Subcutaneous abdominal adipose tissue (tissue), 5 donors: ENCODE data around the gene ABI2.

Experiments
- H3K27ac ChIP-seq: one replicate; pipeline ENCODE4 v1.7.0; 2013; ENCODE audit warnings: low read depth, mild to moderate bottlenecking, inconsistent platforms, low read length, moderate library complexity
- H3K27me3 ChIP-seq, 5 donors: one replicate each; pipeline ENCODE4 v1.7.0; 2013; ENCODE audit warnings: low read length in 5 of 5, inconsistent platforms in 1 of 5; ENCODE audit not compliant: control insufficient read depth in 5 of 5, insufficient read depth in 4 of 5
- H3K36me3 ChIP-seq, 5 donors: one replicate each; pipeline ENCODE4 v1.7.0; 2013; ENCODE audit warnings: low read length in 5 of 5; ENCODE audit not compliant: control insufficient read depth in 5 of 5, insufficient read depth in 5 of 5
- H3K4me1 ChIP-seq, 5 donors: one replicate each; pipeline ENCODE4 v1.7.0; 2013; ENCODE audit warnings: low read length in 5 of 5, mild to moderate bottlenecking in 3 of 5, moderate library complexity in 1 of 5; ENCODE audit not compliant: control insufficient read depth in 5 of 5, insufficient read depth in 5 of 5
- H3K4me3 ChIP-seq, 5 donors: one replicate each; pipeline ENCODE4 v1.7.0; 2013; ENCODE audit warnings: low read length in 5 of 5, low read depth in 1 of 5
- H3K9ac ChIP-seq, 5 donors: one replicate each; pipeline ENCODE4 v1.7.0; 2013; ENCODE audit warnings: low read length in 5 of 5, mild to moderate bottlenecking in 4 of 5, moderate library complexity in 3 of 5
- H3K9me3 ChIP-seq, 5 donors: one replicate each; pipeline ENCODE4 v1.7.0; 2013; ENCODE audit warnings: low read length in 5 of 5; ENCODE audit not compliant: control insufficient read depth in 5 of 5
- donor health status: healthy.
- donor health status: healthy.
- donor health status: healthy.
- donor health status: healthy.
- donor health status: healthy.

The ABI2 gene

GRCh38 chr2:203455209-203455608 is 127.0 kb downstream of the ABI2 start:
- H3K27me3 ChIP-seq: no peaks in the 10 kb centered on the region
- peaks cover 0 to 8% (median 8%) of the 10 kb centered on the region in 5 donors for H3K4me1 ChIP-seq
- no peak overlapping the region for H3K4me3 ChIP-seq
- H3K27ac ChIP-seq: no peak overlapping the region
- no peak overlapping the region for H3K9ac ChIP-seq
- H3K9me3 ChIP-seq: no peaks in the 10 kb centered on the region
- peaks cover 23 to 46% (median 34%) of the 10 kb centered on the region in 5 donors for H3K36me3 ChIP-seq

- no peak overlapping the region for H3K9ac ChIP-seq
- H3K27ac ChIP-seq: no peak overlapping the region
Measured at GRCh38 chr2:203461746-203462145, 133.6 kb downstream of the ABI2 start.

GRCh38 chr2:203462308-203462707 is 134.1 kb downstream of the ABI2 start:
- H3K4me1 ChIP-seq: no peaks in the 10 kb centered on the region
- peaks cover 16 to 24% (median 18%) of the 10 kb centered on the region in 5 donors for H3K36me3 ChIP-seq

More at GRCh38 chr2:203461746-203462145, 133.6 kb downstream of the ABI2 start:
- Histone ChIP-seq H3K4me3 (no peak overlapping the region), H3K4me1 (no peaks in the 10 kb centered on the region), H3K36me3 (peaks cover 16 to 25% (median 19%) of the 10 kb centered on the region in 5 donors), H3K9me3 (no peaks in the 10 kb centered on the region), H3K27me3 (no peaks in the 10 kb centered on the region)

GRCh38 chr2:203463266-203463678 is 135.1 kb downstream of the ABI2 start:
- Histone ChIP-seq H3K4me3 (no peak overlapping the region), H3K36me3 (peaks cover 11 to 18% (median 12%) of the 10 kb centered on the region in 5 donors), H3K9me3 (no peaks in the 10 kb centered on the region), H3K4me1 (no peaks in the 10 kb centered on the region), H3K27me3 (no peaks in the 10 kb centered on the region), H3K27ac (no peak overlapping the region), H3K9ac (no peak overlapping the region)

More at GRCh38 chr2:203462308-203462707, 134.1 kb downstream of the ABI2 start:
- H3K9ac ChIP-seq: no peak overlapping the region
- no peak overlapping the region for H3K27ac ChIP-seq
- no peaks in the 10 kb centered on the region for H3K27me3 ChIP-seq
- no peaks in the 10 kb centered on the region for H3K9me3 ChIP-seq
- no peak overlapping the region for H3K4me3 ChIP-seq

GRCh38 chr2:203469546-203469945 is 141.4 kb downstream of the ABI2 start:
- Histone ChIP-seq H3K4me1 (peaks cover 0 to 5% (median 0%) of the 10 kb centered on the region in 5 donors), H3K36me3 (peaks cover 0 to 9% (median 3%) of the 10 kb centered on the region in 5 donors), H3K9ac (no peak overlapping the region), H3K27ac (no peak overlapping the region), H3K4me3 (no peak overlapping the region), H3K9me3 (no peaks in the 10 kb centered on the region), H3K27me3 (no peaks in the 10 kb centered on the region)

- H3K9me3 ChIP-seq: no peaks in the 10 kb centered on the region
- H3K27me3 ChIP-seq: no peaks in the 10 kb centered on the region
Measured at GRCh38 chr2:203470371-203470770, 142.2 kb downstream of the ABI2 start.

GRCh38 chr2:203471323-203471722 is 143.1 kb downstream of the ABI2 start:
- Histone ChIP-seq H3K9me3 (no peaks in the 10 kb centered on the region), H3K9ac (no peak overlapping the region), H3K4me3 (no peak overlapping the region), H3K36me3 (peaks cover 0 to 8% (median 3%) of the 10 kb centered on the region in 5 donors), H3K4me1 (peaks cover 0 to 5% (median 0%) of the 10 kb centered on the region in 5 donors), H3K27ac (no peak overlapping the region), H3K27me3 (no peaks in the 10 kb centered on the region)

More at GRCh38 chr2:203470371-203470770, 142.2 kb downstream of the ABI2 start:
- Histone ChIP-seq H3K9ac (no peak overlapping the region), H3K4me3 (no peak overlapping the region), H3K4me1 (peaks cover 0 to 5% (median 0%) of the 10 kb centered on the region in 5 donors), H3K27ac (no peak overlapping the region), H3K36me3 (peaks cover 0 to 8% (median 3%) of the 10 kb centered on the region in 5 donors)

GRCh38 chr2:203476881-203477280 is 148.7 kb downstream of the ABI2 start:
- Histone ChIP-seq H3K9ac (no peak overlapping the region), H3K27me3 (no peaks in the 10 kb centered on the region), H3K36me3 (peaks cover 0 to 6% (median 2%) of the 10 kb centered on the region in 5 donors), H3K4me3 (no peak overlapping the region), H3K9me3 (no peaks in the 10 kb centered on the region), H3K4me1 (no peaks in the 10 kb centered on the region), H3K27ac (no peak overlapping the region)

- H3K9me3 ChIP-seq: no peaks in the 10 kb centered on the region
- H3K4me3 ChIP-seq: no peak overlapping the region
- no peak overlapping the region for H3K27ac ChIP-seq
Measured at GRCh38 chr2:203480623-203481022, 152.4 kb downstream of the ABI2 start.

GRCh38 chr2:203484266-203485112 is 156.3 kb downstream of the ABI2 start:
- H3K36me3 ChIP-seq: peaks cover 4 to 22% (median 21%) of the 10 kb centered on the region in 5 donors
- H3K4me1 ChIP-seq: no peaks in the 10 kb centered on the region
- no peak overlapping the region for H3K9ac ChIP-seq
- H3K9me3 ChIP-seq: no peaks in the 10 kb centered on the region
- no peak overlapping the region for H3K27ac ChIP-seq
- no peak overlapping the region for H3K4me3 ChIP-seq
- H3K27me3 ChIP-seq: no peaks in the 10 kb centered on the region

More at GRCh38 chr2:203480623-203481022, 152.4 kb downstream of the ABI2 start:
- no peaks in the 10 kb centered on the region for H3K4me1 ChIP-seq
- H3K36me3 ChIP-seq: peaks cover 0 to 18% (median 11%) of the 10 kb centered on the region in 5 donors
- H3K9ac ChIP-seq: no peak overlapping the region
- H3K27me3 ChIP-seq: no peaks in the 10 kb centered on the region
